ENCODE data around the gene ITIH1. TPM values are rescaled to one million over a fixed set of nuclear protein-coding genes. Genes with fewer than 3 reads are reported as not detected.

Gene ITIH1
- polyA plus RNA-seq, 2 of the 4 experiments (the other 2 are of a cell fraction) = not detected

DNA sequence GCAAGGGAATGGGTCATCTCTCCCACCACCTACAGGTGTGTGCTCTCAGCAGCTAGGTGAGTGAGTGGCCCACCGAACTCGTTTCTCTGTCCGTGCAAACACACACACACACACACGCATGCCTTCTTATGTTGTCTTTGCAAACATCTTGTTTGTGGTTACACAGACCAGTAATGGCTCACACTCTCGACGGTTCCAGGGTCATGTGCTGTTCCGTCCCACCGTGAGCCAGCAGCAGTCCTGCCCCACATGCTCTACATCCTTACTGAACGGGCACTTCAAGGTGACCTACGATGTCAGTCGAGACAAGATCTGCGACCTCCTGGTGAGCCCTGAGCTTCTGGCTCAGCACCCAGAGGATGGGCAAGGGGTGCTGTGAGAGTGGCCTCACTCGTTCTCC is 4.3 kb downstream of the ITIH1 start:
- Histone ChIP-seq H3K4me2 (no peak overlapping the region), H3K4me1 (no peaks in the 10 kb centered on the region), H3K4me3 (no peak overlapping the region), H3K9me3 (no peaks in the 10 kb centered on the region), H3K27ac (no peak overlapping the region)
- TF ChIP-seq NFE2L2 (conservative IDR thresholded peaks at IDR 0.05; ENCODE audit: low read length) = no peak
- TF ChIP-seq, protein P1, sequence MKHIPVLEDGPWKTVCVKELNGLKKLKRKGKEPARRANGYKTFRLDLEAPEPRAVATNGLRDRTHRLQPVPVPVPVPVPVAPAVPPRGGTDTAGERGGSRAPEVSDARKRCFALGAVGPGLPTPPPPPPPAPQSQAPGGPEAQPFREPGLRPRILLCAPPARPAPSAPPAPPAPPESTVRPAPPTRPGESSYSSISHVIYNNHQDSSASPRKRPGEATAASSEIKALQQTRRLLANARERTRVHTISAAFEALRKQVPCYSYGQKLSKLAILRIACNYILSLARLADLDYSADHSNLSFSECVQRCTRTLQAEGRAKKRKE (CRISPR knock-in tag; IDR thresholded peaks at IDR 0.05; ENCODE audit: low read depth) = no peak
- no peak for TF ChIP-seq NPAS2 (CRISPR knock-in tag; IDR thresholded peaks at IDR 0.05; ENCODE audit: borderline replicate concordance)
- POLR2A ChIA-PET = no interaction called here
- ATAC-seq (no peak), DNase-seq (ENCODE audit: low read depth in 1 of 2, low spot score in 1 of 2) (no peak), FAIRE-seq (no peak)
- CTCF ChIA-PET = no interaction called here
- 6% methylated on average over 8 of the region's 13 CpGs for WGBS (ENCODE audit: missing lambda C conversion rate)

DNA sequence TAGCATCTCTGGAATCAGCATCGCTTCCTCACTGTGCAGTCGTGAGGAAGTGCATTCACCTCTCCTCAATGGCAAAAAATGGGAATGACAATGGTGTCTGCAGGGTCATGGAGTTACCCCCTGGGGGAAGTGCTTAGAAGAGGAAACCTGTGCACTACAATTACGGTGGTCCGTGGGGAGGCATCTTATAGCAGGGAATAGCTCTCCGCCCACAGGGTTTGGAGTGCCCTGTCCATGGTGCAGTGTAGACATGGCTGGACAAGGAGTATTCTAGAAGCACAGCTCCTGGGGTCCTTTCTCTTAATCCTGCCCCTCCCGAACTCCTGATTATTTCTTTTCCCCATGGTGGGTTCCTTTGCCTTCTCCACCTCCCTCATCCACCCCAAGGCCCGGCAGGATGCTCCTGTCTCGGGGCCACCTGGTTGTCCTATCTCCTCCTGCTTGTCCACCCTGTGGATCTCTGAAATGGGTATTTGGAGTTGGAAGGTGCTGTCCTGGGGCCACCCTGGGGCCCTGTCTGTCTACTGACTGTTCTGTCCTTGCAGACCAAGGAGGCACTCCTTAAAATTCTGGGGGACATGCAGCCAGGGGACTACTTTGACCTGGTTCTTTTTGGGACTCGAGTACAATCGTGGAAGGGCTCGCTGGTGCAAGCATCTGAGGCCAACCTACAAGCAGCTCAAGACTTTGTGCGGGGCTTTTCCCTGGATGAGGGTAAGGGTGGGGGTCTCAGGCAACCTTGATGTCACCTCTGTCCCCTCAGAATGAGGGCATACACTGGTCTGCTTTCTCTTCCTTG is 5.2 kb downstream of the ITIH1 start:
- no peaks in the 10 kb centered on the region for H3K9me3 ChIP-seq
- no peak overlapping the region for H3K4me2 ChIP-seq
- no peak overlapping the region for H3K27ac ChIP-seq
- no peak for DNase-seq (ENCODE audit: low read depth in 1 of 2, low spot score in 1 of 2)
- ChIA-PET CTCF (interaction anchor here (1.3 kb wide), 1 partner anchor 10 kb away, joined by 7 read pairs; no protein-coding TSS in a partner anchor), POLR2A (no interaction called here)
- H3K4me3 ChIP-seq = no peak overlapping the region
- FAIRE-seq = no peak
- TF ChIP-seq KDM5A (IDR thresholded peaks at IDR 0.05) = no peak
- no peak for TF ChIP-seq EP300 (IDR thresholded peaks at IDR 0.05)
- TF ChIP-seq KDM1A (IDR thresholded peaks at IDR 0.05; ENCODE audit: low read depth) = no peak
- no peak for TF ChIP-seq POLR2AphosphoS2 (conservative IDR thresholded peaks at IDR 0.05; ENCODE audit: low read length)
- TF ChIP-seq ZFP36 (IDR thresholded peaks at IDR 0.05; ENCODE audit: borderline replicate concordance, partially characterized antibody) = no peak
- TF ChIP-seq JUN (IDR thresholded peaks at IDR 0.05) = no peak
- no peak for TF ChIP-seq CBX8 (IDR thresholded peaks at IDR 0.05)
- no peak for TF ChIP-seq ESRRA (IDR thresholded peaks at IDR 0.05; ENCODE audit: borderline replicate concordance, low read length)
- no peak for TF ChIP-seq TP53 (CRISPR knock-in tag; IDR thresholded peaks at IDR 0.05)
- TF ChIP-seq, protein P2, sequence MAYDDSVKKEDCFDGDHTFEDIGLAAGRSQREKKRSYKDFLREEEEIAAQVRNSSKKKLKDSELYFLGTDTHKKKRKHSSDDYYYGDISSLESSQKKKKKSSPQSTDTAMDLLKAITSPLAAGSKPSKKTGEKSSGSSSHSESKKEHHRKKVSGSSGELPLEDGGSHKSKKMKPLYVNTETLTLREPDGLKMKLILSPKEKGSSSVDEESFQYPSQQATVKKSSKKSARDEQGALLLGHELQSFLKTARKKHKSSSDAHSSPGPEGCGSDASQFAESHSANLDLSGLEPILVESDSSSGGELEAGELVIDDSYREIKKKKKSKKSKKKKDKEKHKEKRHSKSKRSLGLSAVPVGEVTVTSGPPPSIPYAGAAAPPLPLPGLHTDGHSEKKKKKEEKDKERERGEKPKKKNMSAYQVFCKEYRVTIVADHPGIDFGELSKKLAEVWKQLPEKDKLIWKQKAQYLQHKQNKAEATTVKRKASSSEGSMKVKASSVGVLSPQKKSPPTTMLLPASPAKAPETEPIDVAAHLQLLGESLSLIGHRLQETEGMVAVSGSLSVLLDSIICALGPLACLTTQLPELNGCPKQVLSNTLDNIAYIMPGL (CRISPR knock-in tag; IDR thresholded peaks at IDR 0.05; ENCODE audit: borderline replicate concordance) = no peak
- no peak for TF ChIP-seq SREBF2 (IDR thresholded peaks at IDR 0.05)
- no peak for TF ChIP-seq FOSL2 (IDR thresholded peaks at IDR 0.05)
- no peak for TF ChIP-seq FOSL2 (CRISPR knock-in tag; IDR thresholded peaks at IDR 0.05)
- TF ChIP-seq, protein P3, sequence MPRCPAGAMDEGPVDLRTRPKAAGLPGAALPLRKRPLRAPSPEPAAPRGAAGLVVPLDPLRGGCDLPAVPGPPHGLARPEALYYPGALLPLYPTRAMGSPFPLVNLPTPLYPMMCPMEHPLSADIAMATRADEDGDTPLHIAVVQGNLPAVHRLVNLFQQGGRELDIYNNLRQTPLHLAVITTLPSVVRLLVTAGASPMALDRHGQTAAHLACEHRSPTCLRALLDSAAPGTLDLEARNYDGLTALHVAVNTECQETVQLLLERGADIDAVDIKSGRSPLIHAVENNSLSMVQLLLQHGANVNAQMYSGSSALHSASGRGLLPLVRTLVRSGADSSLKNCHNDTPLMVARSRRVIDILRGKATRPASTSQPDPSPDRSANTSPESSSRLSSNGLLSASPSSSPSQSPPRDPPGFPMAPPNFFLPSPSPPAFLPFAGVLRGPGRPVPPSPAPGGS (IDR thresholded peaks at IDR 0.05) = no peak
- TF ChIP-seq, protein P4, sequence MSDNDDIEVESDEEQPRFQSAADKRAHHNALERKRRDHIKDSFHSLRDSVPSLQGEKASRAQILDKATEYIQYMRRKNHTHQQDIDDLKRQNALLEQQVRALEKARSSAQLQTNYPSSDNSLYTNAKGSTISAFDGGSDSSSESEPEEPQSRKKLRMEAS (IDR thresholded peaks at IDR 0.05) = no peak
- TF ChIP-seq, protein P5, sequence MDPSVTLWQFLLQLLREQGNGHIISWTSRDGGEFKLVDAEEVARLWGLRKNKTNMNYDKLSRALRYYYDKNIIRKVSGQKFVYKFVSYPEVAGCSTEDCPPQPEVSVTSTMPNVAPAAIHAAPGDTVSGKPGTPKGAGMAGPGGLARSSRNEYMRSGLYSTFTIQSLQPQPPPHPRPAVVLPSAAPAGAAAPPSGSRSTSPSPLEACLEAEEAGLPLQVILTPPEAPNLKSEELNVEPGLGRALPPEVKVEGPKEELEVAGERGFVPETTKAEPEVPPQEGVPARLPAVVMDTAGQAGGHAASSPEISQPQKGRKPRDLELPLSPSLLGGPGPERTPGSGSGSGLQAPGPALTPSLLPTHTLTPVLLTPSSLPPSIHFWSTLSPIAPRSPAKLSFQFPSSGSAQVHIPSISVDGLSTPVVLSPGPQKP (IDR thresholded peaks at IDR 0.05; ENCODE audit: low read depth, low read length) = no peak
- no peak for TF ChIP-seq NFE2L2 (conservative IDR thresholded peaks at IDR 0.05; ENCODE audit: low read length)
- no peak for TF ChIP-seq RARB (CRISPR knock-in tag; IDR thresholded peaks at IDR 0.05)
- no peaks in the 10 kb centered on the region for H3K4me1 ChIP-seq
- no peak for ATAC-seq
- WGBS (ENCODE audit: missing lambda C conversion rate) = 20% methylated on average over 11 of the region's 12 CpGs

All from A549 (cell line).